Kidney (tissue), 14 donors: Measurements from ENCODE around the gene PITPNM2. TPM values are rescaled to one million over a fixed set of nuclear protein-coding genes. Genes with fewer than 3 reads are reported as not detected.

ENCODE experiments used
- DNase-seq, 5 donors: peaks; one replicate each; pipeline ENCODE4 v3.0.0-alpha.2; 2013 to 2020
- FAIRE-seq: peaks from 2 replicates; lab custom pipeline; 2012; peaks lifted over from hg19 to GRCh38; lab: Jason Lieb, UNC
- H3K27ac ChIP-seq, 2 donors: one replicate each; pipeline ENCODE4 v1.7.0; 2013; ENCODE audit warnings: low read depth in 2 of 2, low read length in 2 of 2, inconsistent platforms in 1 of 2
- H3K27me3 ChIP-seq: one replicate; pipeline ENCODE4 v1.7.1; 2013; ENCODE audit warnings: low read length, inconsistent platforms; ENCODE audit not compliant: control insufficient read depth, insufficient read depth
- H3K36me3 ChIP-seq, 3 donors: one replicate each; pipeline versions ENCODE4 v1.7.0 to v1.7.1; 2013; ENCODE audit warnings: low read length in 3 of 3, control low read depth in 1 of 3, inconsistent platforms in 1 of 3; ENCODE audit not compliant: insufficient read depth in 3 of 3, control insufficient read depth in 2 of 3
- H3K4me1 ChIP-seq, 3 donors: one replicate each; pipeline versions ENCODE4 v1.7.0 to v1.7.1; 2013; ENCODE audit warnings: low read length in 3 of 3, inconsistent platforms in 1 of 3, low read depth in 1 of 3; ENCODE audit not compliant: control insufficient read depth in 2 of 3, insufficient read depth in 2 of 3
- H3K4me3 ChIP-seq, 3 donors: one replicate each; pipeline versions ENCODE4 v1.7.0 to v1.8.1; 2013; ENCODE audit warnings: low read length in 3 of 3, control low read depth in 1 of 3, inconsistent platforms in 1 of 3
- H3K9ac ChIP-seq, 3 donors: one replicate each; pipeline versions ENCODE4 v1.7.0 to v1.7.1; 2013; ENCODE audit warnings: low read length in 3 of 3, control low read depth in 1 of 3, inconsistent platforms in 1 of 3
- H3K9me3 ChIP-seq, 3 donors: one replicate each; pipeline versions ENCODE4 v1.7.0 to v1.7.1; 2013; ENCODE audit warnings: low read length in 3 of 3, control low read depth in 1 of 3, inconsistent platforms in 1 of 3; ENCODE audit not compliant: control insufficient read depth in 2 of 3, insufficient read depth in 1 of 3
- intact Hi-C: fragments of 100-400 bp; cut with DNase I; formaldehyde crosslinking; loops from one replicate; pipeline ENCODE4 v1.11.1; 2022
- polyA plus RNA-seq: library from polyadenylated mRNA; stranded (reverse); fragments of 350-450 nt; fragmentation: Illumina TruSeq; extraction: RNeasy Lipid Tissue Mini Kit (QIAGEN cat#74804); gene quantifications from one replicate; pipeline ENCODE4 v1.2.3, GENCODE V29; 2014; ENCODE audit warnings: low read depth, low replicate concordance; ENCODE audit not compliant: insufficient read depth
- total RNA-seq: library from RNA; stranded (reverse); fragmentation: NEBNext Ultra II Directional; extraction: Animal tissue kit (Norgen Biotek cat#: 25700); gene quantifications from one replicate; pipeline ENCODE4 v1.2.1, GENCODE V29; 2021
- TF ChIP-seq, protein P1 (sequence below): IDR thresholded peaks from 3 replicates; pipeline ENCODE4 v1.5.1; 2012; ENCODE audit warnings: mild to moderate bottlenecking, moderate library complexity, borderline replicate concordance; ENCODE audit not compliant: insufficient read depth; ENCODE audit errors: extremely low read depth
- donor health status: control.
- donor health status: control.
- donor health status: control.
- donor health status: control.
- donor health status: control.
- donor health status: DM: yes; HTN: yes; CAD: no.
- donor health status: Normal renal cell carcinoma (clear cell type).

The PITPNM2 gene
- total and polyA plus RNA-seq, 2 donors from 2014 or later, result 5.7 to 41.7 TPM

GRCh38 chr12:123101526-123101925 lies 49.4 kb downstream of the PITPNM2 start:
- H3K27me3 ChIP-seq, result no peaks in the 10 kb centered on the region
- TF ChIP-seq, protein P1, sequence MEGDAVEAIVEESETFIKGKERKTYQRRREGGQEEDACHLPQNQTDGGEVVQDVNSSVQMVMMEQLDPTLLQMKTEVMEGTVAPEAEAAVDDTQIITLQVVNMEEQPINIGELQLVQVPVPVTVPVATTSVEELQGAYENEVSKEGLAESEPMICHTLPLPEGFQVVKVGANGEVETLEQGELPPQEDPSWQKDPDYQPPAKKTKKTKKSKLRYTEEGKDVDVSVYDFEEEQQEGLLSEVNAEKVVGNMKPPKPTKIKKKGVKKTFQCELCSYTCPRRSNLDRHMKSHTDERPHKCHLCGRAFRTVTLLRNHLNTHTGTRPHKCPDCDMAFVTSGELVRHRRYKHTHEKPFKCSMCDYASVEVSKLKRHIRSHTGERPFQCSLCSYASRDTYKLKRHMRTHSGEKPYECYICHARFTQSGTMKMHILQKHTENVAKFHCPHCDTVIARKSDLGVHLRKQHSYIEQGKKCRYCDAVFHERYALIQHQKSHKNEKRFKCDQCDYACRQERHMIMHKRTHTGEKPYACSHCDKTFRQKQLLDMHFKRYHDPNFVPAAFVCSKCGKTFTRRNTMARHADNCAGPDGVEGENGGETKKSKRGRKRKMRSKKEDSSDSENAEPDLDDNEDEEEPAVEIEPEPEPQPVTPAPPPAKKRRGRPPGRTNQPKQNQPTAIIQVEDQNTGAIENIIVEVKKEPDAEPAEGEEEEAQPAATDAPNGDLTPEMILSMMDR, result no peak
- H3K4me1 ChIP-seq, result peaks cover 0 to 12% (median 0%) of the 10 kb centered on the region in 3 donors
- DNase-seq (no peak), FAIRE-seq (no peak)
- no peak overlapping the region for H3K27ac ChIP-seq
- H3K4me3 ChIP-seq, result no peak overlapping the region
- H3K9me3 ChIP-seq, result no peaks in the 10 kb centered on the region
- no peak overlapping the region for H3K9ac ChIP-seq
- no peaks in the 10 kb centered on the region for H3K36me3 ChIP-seq
- intact Hi-C loops, result no loop called here

Other genes starting within 250 kb of the PITPNM2 start
- gene ABCB9, start 184.6 kb downstream of the PITPNM2 start, total RNA-seq, result 7.6 TPM
- gene ABCB9, start 184.6 kb downstream of the PITPNM2 start, polyA plus RNA-seq, result 4.6 TPM
- 22.9 TPM for gene OGFOD2, start 175.8 kb downstream of the PITPNM2 start, total RNA-seq
- gene OGFOD2, start 175.8 kb downstream of the PITPNM2 start, polyA plus RNA-seq, result 27.5 TPM
- gene ARL6IP4, start 170.4 kb downstream of the PITPNM2 start, total RNA-seq, result 168 TPM
- 362 TPM for gene ARL6IP4, start 170.4 kb downstream of the PITPNM2 start, polyA plus RNA-seq
- 25.2 TPM for gene MPHOSPH9, start 82.1 kb upstream of the PITPNM2 start, total RNA-seq
- gene MPHOSPH9, start 82.1 kb upstream of the PITPNM2 start, polyA plus RNA-seq, result 7.2 TPM
- 17.8 TPM for gene MTRFR, start 82.3 kb upstream of the PITPNM2 start, total RNA-seq
- 12.8 TPM for gene MTRFR, start 82.3 kb upstream of the PITPNM2 start, polyA plus RNA-seq
- gene CDK2AP1, start 120.8 kb upstream of the PITPNM2 start, total RNA-seq, result 80.1 TPM
- 104 TPM for gene CDK2AP1, start 120.8 kb upstream of the PITPNM2 start, polyA plus RNA-seq
- 32.0 TPM for gene SBNO1, start 213.8 kb upstream of the PITPNM2 start, total RNA-seq
- 4.3 TPM for gene SBNO1, start 213.8 kb upstream of the PITPNM2 start, polyA plus RNA-seq
- gene KMT5A, start 233.0 kb upstream of the PITPNM2 start, total RNA-seq, result 26.7 TPM
- 13.1 TPM for gene KMT5A, start 233.0 kb upstream of the PITPNM2 start, polyA plus RNA-seq